OCI-LY7 (cell line): ENCODE results near the gene CNTF.

ENCODE experiments used
- EZH2phosphoT487 ChIP-seq: fragments of 200-600 bp; sonication (generic); IDR thresholded peaks from 2 replicates; pipeline ENCODE4 v1.6.1; 2018; ENCODE audit warnings: low read depth, borderline replicate concordance, mild to moderate bottlenecking, mixed run types, antibody characterized with exemption, low read length, moderate library complexity, mixed read lengths
- TF ChIP-seq, protein P1 (sequence below): fragments of 200-600 bp; sonication (generic); conservative IDR thresholded peaks from 2 replicates; pipeline ENCODE4 v1.5.1; 2014; ENCODE audit warnings: mild to moderate bottlenecking, antibody characterized with exemption, low read length, moderate library complexity, mixed read lengths

DNA sequence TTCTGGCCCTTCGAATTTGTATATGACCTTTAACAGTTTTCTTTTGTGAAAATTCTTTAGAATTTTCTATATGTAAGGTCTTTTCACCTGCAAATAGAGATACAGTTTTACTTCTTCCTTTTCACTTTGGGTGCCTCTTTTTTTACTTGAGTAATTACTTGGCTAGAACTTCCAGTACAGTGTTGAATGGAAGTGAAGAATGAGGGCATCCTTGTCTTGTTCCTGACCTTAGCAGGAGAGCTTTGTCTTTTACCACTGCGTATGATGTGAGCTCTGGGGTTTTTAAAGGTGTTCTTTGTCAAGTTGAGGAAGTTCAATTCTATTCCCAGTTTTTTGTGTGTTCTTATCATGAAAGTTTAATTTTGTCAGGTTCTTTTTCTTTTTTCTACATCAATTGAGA is 22.0 kb upstream of the CNTF start:
- TF ChIP-seq, protein P1, sequence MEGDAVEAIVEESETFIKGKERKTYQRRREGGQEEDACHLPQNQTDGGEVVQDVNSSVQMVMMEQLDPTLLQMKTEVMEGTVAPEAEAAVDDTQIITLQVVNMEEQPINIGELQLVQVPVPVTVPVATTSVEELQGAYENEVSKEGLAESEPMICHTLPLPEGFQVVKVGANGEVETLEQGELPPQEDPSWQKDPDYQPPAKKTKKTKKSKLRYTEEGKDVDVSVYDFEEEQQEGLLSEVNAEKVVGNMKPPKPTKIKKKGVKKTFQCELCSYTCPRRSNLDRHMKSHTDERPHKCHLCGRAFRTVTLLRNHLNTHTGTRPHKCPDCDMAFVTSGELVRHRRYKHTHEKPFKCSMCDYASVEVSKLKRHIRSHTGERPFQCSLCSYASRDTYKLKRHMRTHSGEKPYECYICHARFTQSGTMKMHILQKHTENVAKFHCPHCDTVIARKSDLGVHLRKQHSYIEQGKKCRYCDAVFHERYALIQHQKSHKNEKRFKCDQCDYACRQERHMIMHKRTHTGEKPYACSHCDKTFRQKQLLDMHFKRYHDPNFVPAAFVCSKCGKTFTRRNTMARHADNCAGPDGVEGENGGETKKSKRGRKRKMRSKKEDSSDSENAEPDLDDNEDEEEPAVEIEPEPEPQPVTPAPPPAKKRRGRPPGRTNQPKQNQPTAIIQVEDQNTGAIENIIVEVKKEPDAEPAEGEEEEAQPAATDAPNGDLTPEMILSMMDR = no peak
- no peak for TF ChIP-seq EZH2phosphoT487
